Hindlimb muscle (tissue), 1 donor: ENCODE measurements around the gene DPEP2NB. TPM values are rescaled to one million over a fixed set of nuclear protein-coding genes. Genes with fewer than 3 reads are reported as not detected.
A peak's percentile ranks its signal among the peaks of the same experiment; 100 is the strongest.
"Not testable (repeated sequence)": the region's sequence is repeated elsewhere in the genome, so short reads cannot be mapped to it uniquely, and the experiment has no call there.

ENCODE experiments used
- DNase-seq: peaks from one replicate; pipeline ENCODE4 v3.0.0-alpha.2; 2013
- polyA plus RNA-seq: library from polyadenylated mRNA; unstranded; fragments of 120-200 nt; gene quantifications from one replicate; pipeline ENCODE4 v1.2.1, GENCODE V29; 2013; ENCODE audit not compliant: insufficient read length

DPEP2NB gene
- polyA plus RNA-seq, 1 donor = not detected

- DNase-seq = no peak
Observed at GRCh38 chr16:67979955-67980678, 35.6 kb downstream of the DPEP2NB start, which contains the start of gene DPEP3. Gene DPEP3, minus strand, starts transcription at chr16:67980499. Its CDS starts 119 bp downstream, at chr16:67980380.

GRCh38 chr16:67977469-67978227, 38.1 kb downstream of the DPEP2NB start:
- no peak for DNase-seq

GRCh38 chr16:67977005-67977404, 38.7 kb downstream of the DPEP2NB start:
- no peak for DNase-seq

- no peak for DNase-seq
Observed at GRCh38 chr16:67976205-67976604, 39.5 kb downstream of the DPEP2NB start.

- no peak for DNase-seq
Observed at GRCh38 chr16:67975321-67976105, 40.2 kb downstream of the DPEP2NB start.

GRCh38 chr16:67972285-67972684, 43.4 kb downstream of the DPEP2NB start:
- not testable (repeated sequence) for DNase-seq

- no peak for DNase-seq
Observed at GRCh38 chr16:67971111-67971510, 44.6 kb downstream of the DPEP2NB start.

GRCh38 chr16:67969254-67970039, 46.3 kb downstream of the DPEP2NB start:
- no peak for DNase-seq

GRCh38 chr16:67968400-67969253, 47.1 kb downstream of the DPEP2NB start, which contains the start of gene SLC12A4:
Gene SLC12A4, minus strand, starts transcription at chr16:67968637. Its CDS starts 84 bp downstream, at chr16:67968553.
- DNase-seq = peak; percentile 92

- DNase-seq = peak; percentile 59
Observed at GRCh38 chr16:67967958-67968399, 47.7 kb downstream of the DPEP2NB start.

- DNase-seq = no peak
Observed at GRCh38 chr16:67967183-67967957, 48.3 kb downstream of the DPEP2NB start.

GRCh38 chr16:67966549-67967182, 49.0 kb downstream of the DPEP2NB start:
- DNase-seq = no peak

GRCh38 chr16:67965668-67966548, 49.8 kb downstream of the DPEP2NB start:
- DNase-seq = no peak

- no peak for DNase-seq
Observed at GRCh38 chr16:67964477-67965131, 51.1 kb downstream of the DPEP2NB start.

- DNase-seq = no peak
Observed at GRCh38 chr16:67963662-67964321, 51.9 kb downstream of the DPEP2NB start.
